K562 (cell line): ENCODE measurements around the gene OPRL1. TPM values are rescaled to one million over a fixed set of nuclear protein-coding genes. Genes with fewer than 3 reads are reported as not detected.

ENCODE experiments used
- ARHGAP35 ChIP-seq: fragments of 450-650 bp; IDR thresholded peaks from 2 replicates; pipeline ENCODE4 v1.6.1; 2018; ENCODE audit not compliant: partially characterized antibody
- ARID3B ChIP-seq: fragments of 250-450 bp; sonication (Bioruptor Pico); IDR thresholded peaks from 2 replicates; pipeline ENCODE4 v1.4.0; 2020; ENCODE audit warnings: borderline replicate concordance
- CTBP1 ChIP-seq: fragments of 450-650 bp; IDR thresholded peaks from 2 replicates; pipeline ENCODE4 v1.6.1; 2016; ENCODE audit warnings: borderline replicate concordance
- HIVEP1 ChIP-seq: fragments of 250-450 bp; sonication (Bioruptor Pico); IDR thresholded peaks from 2 replicates; pipeline ENCODE4 v1.4.0; 2020; ENCODE audit warnings: mild to moderate bottlenecking
- HMGN3 ChIP-seq: IDR thresholded peaks from 2 replicates; pipeline ENCODE4 v1.6.1; 2011; ENCODE audit warnings: borderline replicate concordance, low read depth, mild to moderate bottlenecking, mixed read lengths, low read length; ENCODE audit not compliant: insufficient read length; ENCODE audit errors: extremely low read depth
- JUNB ChIP-seq: fragments of 450-650 bp; formaldehyde crosslinking; conservative IDR thresholded peaks from 2 replicates; pipeline ENCODE4 v1.4.0; 2020; ENCODE audit warnings: mild to moderate bottlenecking
- MAZ ChIP-seq, 2 experiments: fragments of 450-650 bp in 1 of 2; sonication (generic) in 1 of 2; formaldehyde crosslinking; IDR thresholded peaks in 1 of 2; conservative IDR thresholded peaks in 1 of 2; 2 replicates each; pipeline versions ENCODE4 v1.4.0 to v1.5.0; 2020; ENCODE audit warnings: mild to moderate bottlenecking in 1 of 2, missing genetic modification reagents in 1 of 2
- MXD1 ChIP-seq: fragments of 250-450 bp; sonication (Bioruptor Pico); IDR thresholded peaks from 2 replicates; pipeline ENCODE4 v1.8.0; 2021; ENCODE audit warnings: borderline replicate concordance, mild to moderate bottlenecking, moderate library complexity; ENCODE audit not compliant: poor library complexity, severe bottlenecking
- RAD21 ChIP-seq, 2 experiments: fragments of 250-450 bp in 1 of 2; fragments of 450-650 bp in 1 of 2; sonication (Bioruptor Pico) in 1 of 2; formaldehyde crosslinking in 1 of 2; IDR thresholded peaks in 1 of 2; conservative IDR thresholded peaks in 1 of 2; 2 replicates each; pipeline versions ENCODE4 v1.4.0 to v1.8.0; 2020 to 2022; ENCODE audit warnings: mild to moderate bottlenecking in 2 of 2, moderate library complexity in 1 of 2
- RBFOX2 ChIP-seq: fragments of 200-400 bp; formaldehyde crosslinking; IDR thresholded peaks from 2 replicates; pipeline ENCODE4 v1.6.1; 2017; ENCODE audit warnings: low read depth, mild to moderate bottlenecking, low read length, moderate library complexity
- REST ChIP-seq, 2 experiments: fragments of 450-650 bp; formaldehyde crosslinking in 1 of 2; IDR thresholded peaks; 2 replicates each; pipeline versions ENCODE4 v1.4.0 to v1.6.1; 2014 to 2020; ENCODE audit warnings: mild to moderate bottlenecking in 2 of 2, borderline replicate concordance in 1 of 2, low read depth in 1 of 2
- SMC3 ChIP-seq: conservative IDR thresholded peaks from 2 replicates; pipeline ENCODE4 v1.6.1; 2011; ENCODE audit warnings: low read depth, low read length, improper control_type of control experiment; ENCODE audit not compliant: insufficient read depth
- THRB ChIP-seq: fragments of 450-650 bp; formaldehyde crosslinking; conservative IDR thresholded peaks from 2 replicates; pipeline ENCODE4 v1.4.0; 2022; ENCODE audit warnings: mild to moderate bottlenecking, missing genetic modification characterization
- ZBTB7A ChIP-seq: IDR thresholded peaks from 2 replicates; pipeline ENCODE4 v1.6.1; 2011; ENCODE audit warnings: low read depth, mild to moderate bottlenecking, low read length, moderate library complexity, borderline replicate concordance; ENCODE audit not compliant: control insufficient read depth
- polyA plus RNA-seq, 8 experiments: library from polyadenylated mRNA; depleted of rRNA in 4 of 8; stranded (reverse) in 5 of 8; unstranded in 3 of 8; fragments of >200 nt; fragmentation: Nextera tagmentation in 2 of 8; fragmentation: Illumina TruSeq in 1 of 8; extraction: Ambion mirVana in 2 of 8; extraction: Trizol in 1 of 8; gene quantifications; 2 replicates each; pipeline versions ENCODE4 v1.2.1 to v1.2.3, GENCODE V29; 2011 to 2014; ENCODE audit warnings: inconsistent platforms in 1 of 8, missing spikeins in 1 of 8
- total RNA-seq, 7 experiments: library from RNA; depleted of rRNA in 6 of 7; stranded (reverse); fragments of >200 nt in 6 of 7; fragmentation: Illumina TruSeq in 2 of 7; extraction: Trizol in 2 of 7; gene quantifications; 2 replicates each; pipeline versions ENCODE4 v1.2.1 to v1.2.3, GENCODE V29; 2011 to 2021; ENCODE audit warnings: low replicate concordance in 1 of 7

The OPRL1 gene
- total and polyA plus RNA-seq, 9 of the 15 experiments (the other 6 are each of a cell fraction or from before 2014, with no cell fraction given) = 0.06 to 0.33 (median 0.11) TPM; not detected in 2

DNA sequence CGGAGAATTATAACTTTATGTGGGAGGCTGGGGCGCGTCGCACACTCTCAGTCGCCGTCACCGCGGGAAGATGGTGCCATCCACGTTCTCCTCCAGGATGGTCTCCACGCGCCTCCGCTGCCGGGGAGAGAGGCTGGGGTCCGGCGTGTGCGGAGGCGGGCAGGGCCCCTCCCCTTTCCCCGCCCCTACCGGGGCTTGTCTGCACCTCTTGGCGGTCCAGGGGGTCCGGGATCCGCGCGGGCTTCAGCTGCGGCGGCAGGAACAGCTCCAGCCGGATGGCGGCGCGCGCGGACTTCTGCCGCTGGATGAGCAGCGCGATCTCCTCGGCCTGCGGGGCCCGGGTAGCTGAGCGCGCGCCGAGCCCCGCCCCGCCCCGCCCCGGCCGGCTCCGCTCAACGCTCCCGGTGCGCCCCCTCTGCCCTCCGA lies 3.5 kb downstream of the OPRL1 start (continued):
- TF ChIP-seq ZBTB7A = peak; percentile 86
- no peak for TF ChIP-seq MXD1 (CRISPR knock-in tag)
- TF ChIP-seq ARID3B (CRISPR knock-in tag) = no peak
- TF ChIP-seq THRB = no peak
- TF ChIP-seq REST (IDR thresholded peaks at IDR 0.05; ENCODE audit: borderline replicate concordance) = peak; percentile 55
- TF ChIP-seq REST (CRISPR knock-in tag; IDR thresholded peaks at IDR 0.05; ENCODE audit: low read depth) = no peak
- 0 out of 2 replicates have a peak, but pooled peaks have one; percentile 46 for TF ChIP-seq SMC3
- TF ChIP-seq MAZ (CRISPR knock-in tag; conservative IDR thresholded peaks at IDR 0.05 in 1 of 2, IDR thresholded peaks at IDR 0.05 in 1 of 2) = peak; percentile 50 to 75; a peak in 3 of 4 replicates
- peak; percentile 64 to 76 for TF ChIP-seq RAD21 (CRISPR knock-in tag; conservative IDR thresholded peaks at IDR 0.05 in 1 of 2, IDR thresholded peaks at IDR 0.05 in 1 of 2)
- 0 out of 2 replicates have a peak, but pooled peaks have one; percentile 22 for TF ChIP-seq RBFOX2
- peak; percentile 40 for TF ChIP-seq HMGN3
- TF ChIP-seq ARHGAP35 = no peak
- TF ChIP-seq CTBP1 = peak; percentile 75
- no peak for TF ChIP-seq JUNB (CRISPR knock-in tag)
- no peak for TF ChIP-seq HIVEP1 (CRISPR knock-in tag)
